ENCODE results near the gene SFN. TPM values are rescaled to one million over a fixed set of nuclear protein-coding genes. Genes with fewer than 3 reads are reported as not detected.

Gene SFN
- total and polyA plus RNA-seq, 2 of the 13 experiments (the other 11 are each of a cell fraction or from before 2014, with no cell fraction given): 4.3 to 5.6 TPM

DNA sequence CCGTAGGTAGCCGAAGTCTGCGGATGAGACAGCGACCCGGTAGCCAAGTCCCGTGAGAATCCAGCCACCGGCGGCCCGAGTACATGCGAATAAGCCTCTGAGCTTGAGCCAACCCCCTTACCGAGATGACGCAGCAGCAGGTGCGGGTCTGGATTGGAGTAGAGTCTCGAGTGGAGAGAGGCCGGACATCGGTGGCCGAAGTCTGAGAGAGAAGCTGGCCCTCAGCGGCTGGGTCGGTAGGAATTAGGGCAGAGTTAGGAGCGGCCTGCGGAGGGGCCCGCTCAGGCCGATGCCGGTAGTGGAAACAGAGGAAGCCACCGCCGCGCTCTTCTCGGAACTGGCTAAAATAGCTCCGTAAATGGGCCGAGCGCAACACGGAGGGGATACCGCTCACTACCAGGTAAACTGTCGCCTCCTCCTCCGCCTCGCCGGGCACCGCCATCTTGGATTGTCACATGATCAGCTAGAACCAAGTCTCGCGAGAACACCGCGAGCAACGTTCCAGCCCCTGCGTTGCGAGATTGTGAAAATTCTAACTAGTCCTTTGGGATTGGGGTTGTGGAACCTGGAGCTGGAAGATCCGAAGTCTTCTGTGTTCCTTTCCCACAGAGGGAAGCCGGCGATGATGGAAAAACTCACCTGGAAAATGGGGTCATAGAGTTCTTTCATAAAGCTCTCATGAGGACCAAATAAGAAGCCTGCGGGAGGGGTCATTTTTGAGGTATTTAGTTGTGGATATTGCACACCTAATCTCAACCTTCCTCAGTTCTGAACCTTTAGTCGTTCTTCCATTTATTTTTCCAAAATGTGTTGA, 37.3 kb downstream of the SFN start, which contains the start of gene GPATCH3 (continued):
- TF ChIP-seq, protein P1, sequence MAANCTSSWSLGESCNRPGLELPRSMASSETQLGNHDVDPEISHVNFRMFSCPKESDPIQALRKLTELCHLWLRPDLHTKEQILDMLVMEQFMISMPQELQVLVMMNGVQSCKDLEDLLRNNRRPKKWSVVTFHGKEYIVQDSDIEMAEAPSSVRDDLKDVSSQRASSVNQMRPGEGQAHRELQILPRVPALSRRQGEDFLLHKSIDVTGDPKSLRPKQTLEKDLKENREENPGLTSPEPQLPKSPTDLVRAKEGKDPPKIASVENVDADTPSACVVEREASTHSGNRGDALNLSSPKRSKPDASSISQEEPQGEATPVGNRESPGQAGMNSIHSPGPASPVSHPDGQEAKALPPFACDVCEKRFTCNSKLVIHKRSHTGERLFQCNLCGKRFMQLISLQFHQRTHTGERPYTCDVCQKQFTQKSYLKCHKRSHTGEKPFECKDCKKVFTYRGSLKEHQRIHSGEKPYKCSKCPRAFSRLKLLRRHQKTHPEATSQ (CRISPR knock-in tag; IDR thresholded peaks at IDR 0.05; ENCODE audit: borderline replicate concordance): peak; percentile 84; the same call in 1 of the 2 replicates
- TF ChIP-seq, protein P2, sequence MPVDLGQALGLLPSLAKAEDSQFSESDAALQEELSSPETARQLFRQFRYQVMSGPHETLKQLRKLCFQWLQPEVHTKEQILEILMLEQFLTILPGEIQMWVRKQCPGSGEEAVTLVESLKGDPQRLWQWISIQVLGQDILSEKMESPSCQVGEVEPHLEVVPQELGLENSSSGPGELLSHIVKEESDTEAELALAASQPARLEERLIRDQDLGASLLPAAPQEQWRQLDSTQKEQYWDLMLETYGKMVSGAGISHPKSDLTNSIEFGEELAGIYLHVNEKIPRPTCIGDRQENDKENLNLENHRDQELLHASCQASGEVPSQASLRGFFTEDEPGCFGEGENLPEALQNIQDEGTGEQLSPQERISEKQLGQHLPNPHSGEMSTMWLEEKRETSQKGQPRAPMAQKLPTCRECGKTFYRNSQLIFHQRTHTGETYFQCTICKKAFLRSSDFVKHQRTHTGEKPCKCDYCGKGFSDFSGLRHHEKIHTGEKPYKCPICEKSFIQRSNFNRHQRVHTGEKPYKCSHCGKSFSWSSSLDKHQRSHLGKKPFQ (CRISPR knock-in tag; IDR thresholded peaks at IDR 0.05; ENCODE audit: insufficient replicate concordance): no peak
- TF ChIP-seq MAFF (IDR thresholded peaks at IDR 0.05; ENCODE audit: low read depth, low read length) (no peak), HMG20A (CRISPR knock-in tag; IDR thresholded peaks at IDR 0.05; ENCODE audit: borderline replicate concordance) (no peak), SYNCRIP (IDR thresholded peaks at IDR 0.05; ENCODE audit: insufficient read depth, low read depth, low read length) (no peak), ZNF431 (CRISPR knock-in tag; IDR thresholded peaks at IDR 0.05; ENCODE audit: borderline replicate concordance, low read depth) (0 out of 2 replicates have a peak, but pooled peaks have one; percentile 46), TGIF2 (CRISPR knock-in tag; IDR thresholded peaks at IDR 0.05) (peak; percentile 74), PCBP1 (IDR thresholded peaks at IDR 0.05; ENCODE audit: borderline replicate concordance, low read depth, low read length) (0 out of 2 replicates have a peak, but pooled peaks have one; percentile 31), ZNF331 (CRISPR knock-in tag; IDR thresholded peaks at IDR 0.05) (peak; percentile 60), ATF7-NPFF (CRISPR knock-in tag; IDR thresholded peaks at IDR 0.05; ENCODE audit: low read depth) (0 out of 2 replicates have a peak, but pooled peaks have one; percentile 18), ZMAT3 (CRISPR knock-in tag; conservative IDR thresholded peaks at IDR 0.05) (peak; percentile 77), FOXJ3 (CRISPR knock-in tag; IDR thresholded peaks at IDR 0.05; ENCODE audit: borderline replicate concordance) (peak; percentile 63; the same call in 1 of the 2 replicates), DPF2 (CRISPR knock-in tag; IDR thresholded peaks at IDR 0.05; ENCODE audit: borderline replicate concordance, low read depth) (no peak), ZSCAN31 (CRISPR knock-in tag; IDR thresholded peaks at IDR 0.05; ENCODE audit: low read depth) (peak; percentile 75; the same call in 1 of the 2 replicates), MIER3 (CRISPR knock-in tag; IDR thresholded peaks at IDR 0.05; ENCODE audit: borderline replicate concordance) (peak; percentile 93; the same call in 1 of the 2 replicates), RCOR2 (CRISPR knock-in tag; IDR thresholded peaks at IDR 0.05) (peak; percentile 39; the same call in 1 of the 2 replicates), REXO4 (CRISPR knock-in tag; IDR thresholded peaks at IDR 0.05; ENCODE audit: borderline replicate concordance) (no peak), ZNF317 (CRISPR knock-in tag; IDR thresholded peaks at IDR 0.05) (no peak), RAD21 (CRISPR knock-in tag; IDR thresholded peaks at IDR 0.05) (no peak; the same call in none of the 2 replicates), MIER2 (CRISPR knock-in tag; IDR thresholded peaks at IDR 0.05) (peak; percentile 48; the same call in 1 of the 2 replicates), ZNF383 (CRISPR knock-in tag; IDR thresholded peaks at IDR 0.05; ENCODE audit: borderline replicate concordance) (no peak), ARID2 (CRISPR knock-in tag; IDR thresholded peaks at IDR 0.05; ENCODE audit: borderline replicate concordance) (peak; percentile 98), SSRP1 (CRISPR knock-in tag; IDR thresholded peaks at IDR 0.05) (peak; percentile 23; the same call in 1 of the 2 replicates)
- TF ChIP-seq, protein P3, sequence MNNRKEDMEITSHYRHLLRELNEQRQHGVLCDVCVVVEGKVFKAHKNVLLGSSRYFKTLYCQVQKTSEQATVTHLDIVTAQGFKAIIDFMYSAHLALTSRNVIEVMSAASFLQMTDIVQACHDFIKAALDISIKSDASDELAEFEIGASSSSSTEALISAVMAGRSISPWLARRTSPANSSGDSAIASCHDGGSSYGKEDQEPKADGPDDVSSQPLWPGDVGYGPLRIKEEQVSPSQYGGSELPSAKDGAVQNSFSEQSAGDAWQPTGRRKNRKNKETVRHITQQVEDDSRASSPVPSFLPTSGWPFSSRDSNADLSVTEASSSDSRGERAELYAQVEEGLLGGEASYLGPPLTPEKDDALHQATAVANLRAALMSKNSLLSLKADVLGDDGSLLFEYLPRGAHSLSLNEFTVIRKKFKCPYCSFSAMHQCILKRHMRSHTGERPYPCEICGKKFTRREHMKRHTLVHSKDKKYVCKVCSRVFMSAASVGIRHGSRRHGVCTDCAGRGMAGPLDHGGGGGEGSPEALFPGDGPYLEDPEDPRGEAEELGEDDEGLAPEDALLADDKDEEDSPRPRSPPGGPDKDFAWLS (CRISPR knock-in tag; IDR thresholded peaks at IDR 0.05; ENCODE audit: borderline replicate concordance): no peak
- TF ChIP-seq, protein P4, sequence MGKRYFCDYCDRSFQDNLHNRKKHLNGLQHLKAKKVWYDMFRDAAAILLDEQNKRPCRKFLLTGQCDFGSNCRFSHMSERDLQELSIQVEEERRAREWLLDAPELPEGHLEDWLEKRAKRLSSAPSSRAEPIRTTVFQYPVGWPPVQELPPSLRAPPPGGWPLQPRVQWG (CRISPR knock-in tag; IDR thresholded peaks at IDR 0.05; ENCODE audit: borderline replicate concordance, low read depth): no peak

Measured in HepG2 (cell line).